ENCODE measurements around the gene NSMCE1.
"Not testable (repeated sequence)": the region's sequence is repeated elsewhere in the genome, so short reads cannot be mapped to it uniquely, and the experiment has no call there.

Gene NSMCE1

GRCh38 chr16:27269300-27270150 is 953 bp upstream of the NSMCE1 start:
- DNase-seq (ENCODE audit: low read depth) = no peak

- no peak for DNase-seq (ENCODE audit: low read depth)
These were observed 1.4 kb downstream of the NSMCE1 start for GRCh38 chr16:27267037-27267677.

GRCh38 chr16:27265982-27266381 is 2.6 kb downstream of the NSMCE1 start:
- DNase-seq (ENCODE audit: low read depth) = no peak

GRCh38 chr16:27264151-27264550 is 4.4 kb downstream of the NSMCE1 start:
- peak; percentile 90 for DNase-seq (ENCODE audit: low read depth)

- DNase-seq (ENCODE audit: low read depth) = not testable (repeated sequence)
These were observed 5.6 kb downstream of the NSMCE1 start for GRCh38 chr16:27262904-27263423.

GRCh38 chr16:27259710-27260109 is 8.9 kb downstream of the NSMCE1 start:
- no peak for DNase-seq (ENCODE audit: low read depth)

- peak; percentile 31 for DNase-seq (ENCODE audit: low read depth)
These were observed 10.3 kb downstream of the NSMCE1 start for GRCh38 chr16:27258241-27258734.

GRCh38 chr16:27257271-27257670 is 11.3 kb downstream of the NSMCE1 start:
- no peak for DNase-seq (ENCODE audit: low read depth)

GRCh38 chr16:27256861-27257260 is 11.7 kb downstream of the NSMCE1 start:
- no peak for DNase-seq (ENCODE audit: low read depth)

GRCh38 chr16:27254262-27254811 is 14.2 kb downstream of the NSMCE1 start:
- no peak for DNase-seq (ENCODE audit: low read depth)

- peak; percentile 83 for DNase-seq (ENCODE audit: low read depth)
These were observed 15.0 kb downstream of the NSMCE1 start for GRCh38 chr16:27253526-27253930.

- no peak for DNase-seq (ENCODE audit: low read depth)
These were observed 16.4 kb downstream of the NSMCE1 start for GRCh38 chr16:27252206-27252585.

- DNase-seq (ENCODE audit: low read depth) = no peak
These were observed 16.9 kb downstream of the NSMCE1 start for GRCh38 chr16:27251541-27252205.

- DNase-seq (ENCODE audit: low read depth) = not testable (repeated sequence)
These were observed 19.7 kb downstream of the NSMCE1 start for GRCh38 chr16:27248886-27249285.

GRCh38 chr16:27248036-27248435 is 20.5 kb downstream of the NSMCE1 start:
- DNase-seq (ENCODE audit: low read depth) = peak; percentile 57

- not testable (repeated sequence) for DNase-seq (ENCODE audit: low read depth)
These were observed 21.5 kb downstream of the NSMCE1 start for GRCh38 chr16:27247076-27247475.

- DNase-seq (ENCODE audit: low read depth) = no peak
These were observed 22.1 kb downstream of the NSMCE1 start for GRCh38 chr16:27246439-27246838.

GRCh38 chr16:27245276-27246172 is 23.0 kb downstream of the NSMCE1 start:
- DNase-seq (ENCODE audit: low read depth) = peak; percentile 99

GRCh38 chr16:27244363-27244755 is 24.2 kb downstream of the NSMCE1 start:
- no peak for DNase-seq (ENCODE audit: low read depth)

GRCh38 chr16:27243725-27244362 is 24.7 kb downstream of the NSMCE1 start:
- DNase-seq (ENCODE audit: low read depth) = no peak
